ENCODE data around the gene HDDC3.

The HDDC3 gene

GRCh38 chr15:90882781-90883525 is 49.4 kb downstream of the HDDC3 start:
- no peak overlapping the region for H3K4me3 ChIP-seq (ENCODE audit: low read depth, low read length)
- no peak for DNase-seq (ENCODE audit: low read depth)

- H3K4me3 ChIP-seq (ENCODE audit: low read depth, low read length), result no peak overlapping the region
- DNase-seq (ENCODE audit: low read depth), result no peak
These were observed 50.2 kb downstream of the HDDC3 start for GRCh38 chr15:90881978-90882721.

GRCh38 chr15:90881181-90881977 is 51.0 kb downstream of the HDDC3 start:
- H3K4me3 ChIP-seq (ENCODE audit: low read depth, low read length), result no peak overlapping the region
- DNase-seq (ENCODE audit: low read depth), result no peak

- H3K4me3 ChIP-seq (ENCODE audit: low read depth, low read length), result no peak overlapping the region
- no peak for DNase-seq (ENCODE audit: low read depth)
These were observed 51.8 kb downstream of the HDDC3 start for GRCh38 chr15:90880381-90881145.
